Measurements from ENCODE around the gene C5AR2.
"Not testable (repeated sequence)": the region's sequence is repeated elsewhere in the genome, so short reads cannot be mapped to it uniquely, and the experiment has no call there.

Gene C5AR2

DNA sequence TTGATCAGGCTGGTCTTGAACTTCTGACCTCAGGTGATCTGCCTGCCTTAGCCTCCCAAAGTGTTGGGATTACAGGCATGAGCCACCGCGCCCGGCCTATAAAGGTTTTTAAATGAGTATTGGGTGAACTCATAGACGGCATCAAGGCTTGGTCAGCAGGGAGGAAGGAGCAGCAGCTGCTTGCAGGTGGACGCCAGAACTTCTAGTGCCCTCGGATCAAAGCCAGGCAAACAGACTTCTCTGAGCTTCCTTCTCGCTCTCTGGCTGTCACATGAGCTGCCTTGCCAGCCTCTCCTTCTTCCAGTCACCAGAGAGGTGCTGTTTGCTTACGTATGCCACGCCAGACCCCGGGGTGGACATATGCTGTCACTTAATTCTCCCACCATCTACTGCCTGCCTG lies 33.5 kb downstream of the C5AR2 start:
- not testable (repeated sequence) for DNase-seq

DNA sequence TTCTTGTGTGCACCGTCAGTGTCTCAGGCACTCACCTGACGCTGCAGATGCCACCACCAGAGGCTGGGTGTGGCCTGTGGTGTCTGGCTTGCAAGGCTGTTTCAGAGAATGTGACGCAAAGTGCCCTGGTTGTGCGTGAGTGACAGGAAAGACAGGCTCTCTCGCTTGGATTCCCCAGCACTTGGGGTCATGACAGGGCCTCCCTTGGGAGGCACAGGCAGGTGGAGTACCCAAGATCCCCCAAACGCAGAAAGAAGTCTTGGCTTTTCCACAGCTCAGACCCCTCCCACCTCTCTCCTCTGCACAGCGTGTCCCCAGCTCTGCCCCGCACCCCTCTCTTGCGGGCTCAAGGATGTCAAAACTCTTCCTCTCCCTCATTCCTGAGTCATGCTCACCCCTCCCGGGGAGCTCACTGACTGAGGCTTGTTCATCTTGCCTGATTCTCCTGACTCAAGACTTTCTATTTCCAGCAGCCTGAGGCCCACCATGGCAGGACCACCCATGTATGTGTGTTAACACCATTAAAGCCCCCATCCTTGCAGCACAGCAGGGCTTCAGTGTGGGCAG lies 38.2 kb downstream of the C5AR2 start:
- DNase-seq = no peak

DNA sequence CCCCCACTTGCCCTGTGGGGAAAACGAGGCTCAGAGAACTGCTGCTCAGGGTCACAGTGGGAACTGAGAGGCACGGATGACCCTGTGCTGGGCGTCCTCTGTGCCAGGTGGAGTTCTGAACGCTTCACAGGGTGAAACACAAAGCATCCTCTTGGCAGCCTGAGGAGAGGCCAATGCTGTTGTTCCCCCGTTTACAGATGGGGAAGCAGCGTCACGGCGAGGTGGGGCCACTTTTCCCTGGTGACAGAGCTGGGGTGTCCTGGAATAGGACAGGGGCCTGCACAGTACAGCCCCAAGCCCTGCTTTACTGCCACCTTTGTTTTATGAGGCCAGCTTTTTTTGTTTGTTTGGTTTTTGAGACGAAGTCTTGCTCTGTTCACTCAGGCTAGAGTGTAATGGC lies 39.3 kb downstream of the C5AR2 start:
- no peak for DNase-seq

GRCh38 chr19:47372603-47373002 lies 40.6 kb downstream of the C5AR2 start:
- DNase-seq = no peak

GRCh38 chr19:47373246-47374240 lies 41.6 kb downstream of the C5AR2 start:
- DNase-seq = no peak

DNA sequence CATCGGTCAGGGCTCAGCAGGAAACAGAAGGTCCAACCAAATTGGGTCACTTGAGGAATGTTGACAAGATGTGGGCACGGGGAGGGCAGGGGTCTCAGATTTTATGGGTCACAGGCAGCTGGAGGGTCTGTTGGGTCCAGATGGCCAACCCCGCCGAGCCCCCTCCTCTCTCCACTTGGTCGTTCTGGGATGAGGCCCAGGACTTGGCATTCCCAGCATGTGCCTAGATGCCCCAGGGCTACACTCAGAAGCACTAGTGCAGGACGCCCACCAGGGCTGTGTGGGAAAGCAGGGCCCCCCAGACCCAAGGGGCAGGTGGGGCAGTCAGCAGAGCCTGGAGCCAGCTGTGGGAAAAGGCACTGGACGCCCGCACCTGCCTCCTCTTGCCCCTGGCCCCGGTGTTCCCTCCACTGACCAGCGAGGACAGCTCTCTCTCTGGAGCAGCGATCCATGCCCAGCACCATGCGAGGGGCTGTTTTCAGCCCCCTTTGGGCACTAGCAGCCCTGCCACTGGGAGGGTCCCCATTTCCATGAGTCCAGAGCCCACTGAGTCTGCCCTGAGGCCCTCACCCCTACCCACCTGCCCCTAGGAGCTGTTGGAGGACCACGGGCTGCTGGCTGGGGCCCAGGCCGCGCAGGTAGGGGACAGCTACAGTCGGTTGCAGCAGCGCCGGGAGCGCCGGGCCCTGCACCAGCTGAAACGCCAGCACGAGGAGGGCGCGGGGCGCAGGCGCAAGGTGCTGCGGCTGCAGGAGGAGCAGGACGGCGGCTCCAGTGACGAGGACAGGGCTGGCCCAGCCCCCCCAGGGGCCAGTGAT lies 43.1 kb downstream of the C5AR2 start:
- peak; percentile 25 for DNase-seq

DNA sequence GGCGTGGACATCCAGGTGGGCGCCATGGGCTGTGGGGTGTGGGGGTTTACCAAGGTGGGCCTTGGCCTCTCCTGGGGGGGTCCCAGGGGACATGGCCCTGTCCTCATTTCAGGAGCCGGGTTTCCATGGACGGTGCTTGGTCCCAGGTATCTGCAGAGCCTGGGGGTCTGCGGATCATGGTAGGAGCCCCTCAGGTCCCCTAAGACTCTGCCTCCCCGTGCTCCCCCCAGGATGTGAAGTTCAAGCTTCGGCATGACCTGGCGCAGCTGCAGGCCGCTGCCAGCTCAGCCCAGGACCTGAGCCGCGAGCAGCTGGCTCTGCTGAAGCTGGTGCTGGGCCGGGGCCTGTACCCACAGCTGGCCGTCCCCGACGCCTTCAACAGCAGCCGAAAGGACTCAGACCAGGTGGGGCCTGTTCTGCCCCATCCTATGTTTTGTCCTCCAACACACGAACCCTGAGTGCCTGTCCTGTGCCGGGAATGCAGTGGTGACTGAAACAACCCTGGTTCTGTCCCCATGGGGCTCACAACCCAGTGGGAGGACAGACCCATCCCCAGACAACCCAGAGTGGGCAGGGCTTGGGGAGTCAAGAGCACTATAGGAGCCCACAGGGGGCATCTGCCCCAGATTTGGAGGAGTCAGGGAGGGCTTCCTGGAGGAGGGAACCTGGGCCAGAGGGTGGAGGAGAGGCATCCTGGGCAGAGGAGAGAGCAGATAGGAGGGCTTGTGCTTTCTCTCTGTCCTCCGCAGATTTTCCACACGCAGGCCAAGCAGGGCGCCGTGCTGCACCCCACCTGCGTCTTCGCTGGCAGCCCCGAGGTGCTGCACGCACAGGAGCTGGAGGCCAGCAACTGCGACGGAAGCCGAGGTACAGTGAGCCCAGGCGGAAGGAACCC lies 44.0 kb downstream of the C5AR2 start:
- no peak for DNase-seq

- no peak for DNase-seq
These were observed 44.7 kb downstream of the C5AR2 start for GRCh38 chr19:47376589-47377144.

DNA sequence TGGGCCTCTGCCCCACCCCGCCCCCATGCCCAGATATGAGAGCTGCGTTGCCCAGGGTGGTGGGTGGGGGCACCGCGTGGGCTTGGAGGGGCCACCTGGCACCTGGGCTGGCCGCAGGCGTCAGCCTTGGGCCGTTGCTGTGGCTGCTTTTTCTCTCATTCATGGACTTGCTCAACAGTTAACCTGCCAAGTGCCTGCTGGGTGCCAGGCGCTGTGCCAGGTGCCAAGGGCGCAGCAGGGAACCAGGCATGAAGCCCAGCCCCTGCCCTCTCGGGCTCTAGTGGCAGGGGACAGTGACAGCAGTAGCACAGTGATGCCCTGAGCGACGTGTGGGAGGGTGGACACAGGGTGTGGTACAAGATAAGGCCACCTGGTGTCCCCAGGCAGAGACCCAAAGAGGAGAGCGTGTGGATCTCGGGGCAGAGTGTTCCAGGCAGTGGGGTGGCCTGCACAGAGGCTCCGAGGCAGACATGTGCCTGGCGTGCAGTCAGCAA lies 45.3 kb downstream of the C5AR2 start:
- DNase-seq = no peak

GRCh38 chr19:47377801-47378200 lies 45.8 kb downstream of the C5AR2 start:
- no peak for DNase-seq

DNA sequence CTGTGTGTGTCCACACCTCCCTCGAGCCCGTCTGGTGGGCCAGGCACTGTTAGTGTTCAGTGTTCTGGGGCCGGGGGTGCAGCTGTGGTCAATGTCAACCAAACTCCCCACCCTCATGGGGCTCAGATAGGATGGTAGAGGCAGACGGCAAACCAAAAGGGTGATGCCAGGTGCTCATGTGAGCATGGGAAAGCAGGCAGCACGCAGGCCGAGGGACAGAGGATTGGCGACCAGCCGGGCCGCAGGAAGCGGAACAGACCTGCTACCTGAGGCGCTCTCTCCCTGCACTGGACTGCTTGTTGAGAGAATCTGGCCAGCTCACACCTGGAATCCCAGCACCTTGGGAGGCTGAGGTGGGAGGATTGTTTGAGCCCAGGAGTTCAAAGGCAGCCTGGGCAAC lies 46.3 kb downstream of the C5AR2 start:
- no peak for DNase-seq

DNA sequence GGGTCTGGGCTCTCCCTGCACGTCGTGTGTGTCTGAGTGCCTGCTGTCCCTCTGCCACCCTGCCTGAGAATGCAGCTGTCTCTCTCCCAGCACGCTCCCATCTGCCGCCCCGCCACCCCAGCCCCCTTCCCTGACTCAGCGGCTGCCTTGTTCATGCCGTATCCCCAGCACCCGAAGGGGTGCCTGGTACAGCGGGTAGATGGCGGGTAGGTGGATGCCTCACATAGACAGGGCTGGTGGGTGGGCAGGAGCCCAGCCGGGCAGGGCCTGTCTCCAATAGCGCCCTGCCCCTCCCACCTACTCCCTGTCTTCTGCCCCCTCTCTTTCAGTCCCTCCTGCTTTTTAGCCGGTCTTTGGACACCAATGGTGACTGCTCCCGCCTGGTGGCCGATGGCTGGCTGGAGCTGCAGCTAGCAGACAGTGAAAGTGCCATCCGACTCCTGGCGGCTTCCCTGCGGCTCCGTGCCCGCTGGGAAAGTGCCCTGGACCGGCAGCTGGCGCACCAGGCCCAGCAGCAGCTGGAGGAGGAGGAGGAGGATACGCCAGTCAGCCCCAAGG lies 47.5 kb downstream of the C5AR2 start:
- DNase-seq = peak; percentile 54

DNA sequence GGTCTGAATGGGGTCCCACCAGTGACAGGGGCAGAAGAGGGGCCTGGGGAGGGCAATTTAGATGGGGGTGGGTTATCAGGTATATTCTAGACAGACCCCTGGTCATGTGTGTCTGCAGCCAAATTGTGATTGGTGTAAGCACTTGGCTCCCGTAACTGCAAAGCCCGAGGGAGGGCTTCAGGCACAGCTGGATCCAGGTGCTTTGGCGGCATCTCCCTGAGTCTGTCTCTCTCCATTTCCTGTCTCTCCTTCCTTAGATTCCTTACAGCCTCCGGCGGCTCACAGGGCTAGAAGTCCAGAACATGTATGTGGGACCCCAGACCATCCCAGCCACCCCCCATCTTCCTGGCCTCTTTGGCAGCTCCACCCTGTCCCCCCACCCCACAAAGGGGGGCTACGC lies 48.6 kb downstream of the C5AR2 start:
- no peak for DNase-seq

GRCh38 chr19:47381121-47381520 lies 49.1 kb downstream of the C5AR2 start:
- DNase-seq = no peak

DNA sequence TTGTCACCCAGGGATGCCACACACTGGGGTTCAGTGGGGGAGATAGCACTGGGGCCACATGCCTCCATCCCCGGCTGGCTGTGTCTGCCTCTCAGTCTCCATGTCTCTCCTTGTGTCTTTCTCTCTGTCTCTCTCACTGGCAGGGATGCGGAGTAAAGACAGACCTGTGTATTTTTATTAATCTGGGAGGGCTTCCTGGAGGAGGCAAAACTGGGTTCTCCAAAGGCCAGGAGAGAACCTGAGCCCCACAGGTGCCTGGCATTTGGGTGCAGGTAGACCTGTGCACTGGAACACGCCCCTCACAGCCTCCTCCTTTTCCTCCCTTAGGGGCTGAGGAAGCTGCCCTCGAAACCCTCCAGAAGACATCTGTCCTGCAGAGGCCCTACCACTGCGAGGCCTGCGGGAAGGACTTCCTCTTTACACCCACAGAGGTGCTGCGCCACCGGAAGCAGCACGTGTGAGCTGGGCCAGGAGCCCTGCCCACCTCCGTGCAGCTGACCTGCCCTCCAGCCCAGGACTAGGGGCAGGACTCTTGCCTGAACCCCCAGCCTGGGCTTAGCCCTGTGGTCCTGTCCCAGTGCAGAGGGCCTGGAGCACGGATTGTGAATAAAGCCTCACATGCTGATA lies 49.8 kb downstream of the C5AR2 start:
- DNase-seq = no peak

GRCh38 chr19:47383890-47384289 lies 51.9 kb downstream of the C5AR2 start:
- DNase-seq = not testable (repeated sequence)

DNA sequence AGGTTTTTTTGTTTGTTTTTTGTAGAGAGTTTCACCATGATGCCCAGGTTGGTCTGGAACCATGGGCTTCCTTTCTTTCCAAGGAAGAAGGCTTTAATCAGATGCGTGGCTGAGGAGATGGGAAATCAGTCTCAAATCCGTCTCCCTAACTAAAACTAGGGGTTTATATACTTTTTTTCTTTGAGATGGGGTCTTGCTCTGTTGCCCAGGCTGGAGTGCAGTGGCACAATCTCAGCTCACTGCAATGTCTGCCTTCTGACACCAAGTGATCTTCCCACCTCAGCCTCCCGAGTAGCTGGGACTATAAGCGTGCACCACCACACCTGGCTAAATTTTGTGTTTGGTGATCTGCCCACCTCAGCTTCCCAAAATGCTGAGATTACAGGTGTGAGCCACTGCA lies 52.6 kb downstream of the C5AR2 start:
- not testable (repeated sequence) for DNase-seq

- not testable (repeated sequence) for DNase-seq
These were observed 54.6 kb downstream of the C5AR2 start for GRCh38 chr19:47386582-47386981.

GRCh38 chr19:47387623-47388022 lies 55.6 kb downstream of the C5AR2 start:
- not testable (repeated sequence) for DNase-seq

DNA sequence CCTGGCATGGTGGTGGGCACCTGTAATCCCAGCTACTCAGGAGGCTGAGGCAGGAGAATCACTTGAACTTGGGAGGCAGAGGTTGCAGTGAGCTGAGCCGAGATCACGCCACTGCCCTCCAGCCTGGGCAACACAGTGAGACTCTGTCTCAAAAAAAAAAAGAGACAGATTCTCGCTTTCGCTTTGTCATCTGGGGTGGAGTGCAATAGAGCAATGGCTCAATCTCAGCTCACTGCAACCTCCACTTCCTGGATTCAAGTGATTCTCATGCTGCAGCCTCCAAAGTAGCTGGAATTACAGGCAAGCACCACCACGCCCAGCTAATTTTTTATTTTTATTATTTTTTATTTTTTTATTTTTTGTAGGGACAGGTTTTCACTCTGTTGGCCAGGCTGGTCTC lies 56.7 kb downstream of the C5AR2 start:
- not testable (repeated sequence) for DNase-seq

GRCh38 chr19:47389150-47389556 lies 57.2 kb downstream of the C5AR2 start:
- no peak for DNase-seq
